CD4-positive, alpha-beta T cell (primary cell): Measurements from ENCODE around the gene PDE9A. TPM values are rescaled to one million over a fixed set of nuclear protein-coding genes. Genes with fewer than 3 reads are reported as not detected.

Experiments
- total RNA-seq, 174 experiments: library from RNA in 2 of 174; stranded (reverse) in 2 of 174; gene quantifications; one replicate each; pipeline ENCODE4 v1.2.3 and lab custom pipeline; 2021 to 2026

PDE9A gene
- total RNA-seq, 2 experiments from 2014 or later, result 12.6 to 13.2 TPM

Other genes with a start within 250 kb of the PDE9A start
- gene UBASH3A, start 249.7 kb upstream of the PDE9A start, total RNA-seq, result 10 to 100 TPM; 59.7 to 60.8 TPM
- gene RSPH1, start 157.4 kb upstream of the PDE9A start, total RNA-seq, result under 1 TPM; 0.34 to 0.38 TPM
- gene SLC37A1, start 139.8 kb upstream of the PDE9A start, total RNA-seq, result 10 to 100 TPM; 16.4 to 16.7 TPM
- gene WDR4, start 225.9 kb downstream of the PDE9A start, total RNA-seq, result 10 to 100 TPM; 11.3 to 12.9 TPM
- 10 to 100 TPM; 15.3 to 15.8 TPM for gene NDUFV3, start 239.7 kb downstream of the PDE9A start, total RNA-seq